Activated CD4-positive, alpha-beta T cell treated with anti-CD3 and anti-CD28 coated beads for 36 hours (primary cell): ENCODE data around the gene MS4A2. TPM values are rescaled to one million over a fixed set of nuclear protein-coding genes. Genes with fewer than 3 reads are reported as not detected.
"Not testable (repeated sequence)": the region's sequence is repeated elsewhere in the genome, so short reads cannot be mapped to it uniquely, and the experiment has no call there.

Source experiments
- ATAC-seq: fragments of 200-7000 bp; cut with Tn5 transposase; one replicate; pipeline ENCODE4 v1.10.0; 2021; ENCODE audit warnings: mild to moderate bottlenecking, moderate library complexity
- CTCF ChIA-PET: fragments of 350-600 bp; sonication (Branson Sonifier 250); formaldehyde crosslinking; loops from one replicate; lab custom pipeline; 2021; ENCODE audit warnings: antibody characterized with exemption; lab: Charles Lee
- POLR2A ChIA-PET: fragments of 350-600 bp; sonication (Branson Sonifier 250); formaldehyde crosslinking; loops from one replicate; lab custom pipeline; 2021; ENCODE audit warnings: antibody characterized with exemption, inconsistent platforms; lab: Charles Lee
- DNase-seq: peaks from one replicate; pipeline ENCODE4 v3.0.0-alpha.2; 2020
- H3K27ac Mint-ChIP-seq: one replicate; pipeline ENCODE4 v1.8.0; 2021; ENCODE audit warnings: mixed read lengths
- H3K27me3 Mint-ChIP-seq: one replicate; pipeline ENCODE4 v1.8.0; 2021; ENCODE audit warnings: mixed read lengths
- H3K36me3 Mint-ChIP-seq: one replicate; pipeline ENCODE4 v1.8.0; 2021; ENCODE audit warnings: low read depth, mixed read lengths
- H3K4me1 Mint-ChIP-seq: one replicate; pipeline ENCODE4 v1.8.0; 2021; ENCODE audit warnings: mixed read lengths
- H3K4me3 Mint-ChIP-seq: one replicate; pipeline ENCODE4 v1.8.0; 2021; ENCODE audit warnings: mild to moderate bottlenecking, moderate library complexity, mixed read lengths
- H3K9me3 Mint-ChIP-seq: one replicate; pipeline ENCODE4 v1.8.0; 2021; ENCODE audit warnings: low read depth, mixed read lengths
- intact Hi-C, 2 experiments: fragments of 100-400 bp; cut with DNase I in 1 of 2; cut with micrococcal nuclease in 1 of 2; formaldehyde crosslinking; loops; one replicate each; pipeline versions ENCODE4 v1.14.2 to v1.15.1; 2022 to 2024; cut with DNase I, micrococcal nuclease
- total RNA-seq, 2 experiments: library from RNA; stranded (reverse); gene quantifications; one replicate each; pipeline ENCODE4 v1.2.3, GENCODE V29; 2021

MS4A2 gene
- total RNA-seq, 2 experiments from 2014 or later = not detected

- H3K27ac Mint-ChIP-seq = no peak overlapping the region
- no peak for DNase-seq
- no peak for ATAC-seq
- no peak overlapping the region for H3K4me3 Mint-ChIP-seq
- H3K4me1 Mint-ChIP-seq = no peaks in the 10 kb centered on the region
- H3K9me3 Mint-ChIP-seq = no peaks in the 10 kb centered on the region
- intact Hi-C loops = no loop called here
- peaks cover 4% of the 10 kb centered on the region for H3K27me3 Mint-ChIP-seq
- CTCF ChIA-PET = interaction anchor here (1.4 kb wide), 1 partner anchor 8 kb away, joined by 3 read pairs; no protein-coding TSS in a partner anchor
- H3K36me3 Mint-ChIP-seq = no peaks in the 10 kb centered on the region
- POLR2A ChIA-PET = no interaction called here
Observed at GRCh38 chr11:60127311-60127811, 38.9 kb downstream of the MS4A2 start.

- POLR2A ChIA-PET = no interaction called here
Observed at GRCh38 chr11:60128376-60128775, 39.9 kb downstream of the MS4A2 start.

GRCh38 chr11:60128866-60129265 lies 40.4 kb downstream of the MS4A2 start:
- POLR2A ChIA-PET, H3K27ac Mint-ChIP-seq, H3K4me3 Mint-ChIP-seq, H3K27me3 Mint-ChIP-seq, H3K9me3 Mint-ChIP-seq, ATAC-seq, CTCF ChIA-PET, intact Hi-C loops, H3K4me1 Mint-ChIP-seq, H3K36me3 Mint-ChIP-seq, DNase-seq: not testable (repeated sequence)

More at GRCh38 chr11:60128376-60128775, 39.9 kb downstream of the MS4A2 start:
- Mint-ChIP-seq H3K36me3 (no peaks in the 10 kb centered on the region), H3K9me3 (no peaks in the 10 kb centered on the region), H3K4me1 (no peaks in the 10 kb centered on the region), H3K4me3 (no peak overlapping the region), H3K27ac (no peak overlapping the region), H3K27me3 (no peaks in the 10 kb centered on the region)
- CTCF ChIA-PET = interaction anchor here (1.4 kb wide), 1 partner anchor 9 kb away, joined by 3 read pairs; no protein-coding TSS in a partner anchor
- ATAC-seq = no peak
- intact Hi-C loops = no loop called here
- no peak for DNase-seq

GRCh38 chr11:60129853-60130252 lies 41.4 kb downstream of the MS4A2 start:
- no peak overlapping the region for H3K4me3 Mint-ChIP-seq
- intact Hi-C loops = loop anchor here (1.0 to 10.0 kb wide), 3 partner anchors 307 to 375 kb away; partner anchors contain the start of gene STX3 (in 2 of the 2)
- no peak for ATAC-seq
- H3K4me1 Mint-ChIP-seq = no peaks in the 10 kb centered on the region
- H3K9me3 Mint-ChIP-seq = peaks cover 2% of the 10 kb centered on the region
- H3K27me3 Mint-ChIP-seq = peaks cover 2% of the 10 kb centered on the region
- ChIA-PET CTCF (interaction anchor here (0.7 to 1.2 kb wide), 2 partner anchors 13 to 302 kb away, joined by 3 to 4 read pairs; no protein-coding TSS in a partner anchor), POLR2A (no interaction called here)
- DNase-seq = no peak
- no peak overlapping the region for H3K27ac Mint-ChIP-seq
- H3K36me3 Mint-ChIP-seq = no peaks in the 10 kb centered on the region

GRCh38 chr11:60130496-60130895 lies 42.0 kb downstream of the MS4A2 start:
- intact Hi-C loops = loop anchor here (1.0 to 10.0 kb wide), 3 partner anchors 307 to 376 kb away; partner anchors contain the start of gene STX3 (in 2 of the 2)
- H3K36me3 Mint-ChIP-seq = no peaks in the 10 kb centered on the region
- H3K9me3 Mint-ChIP-seq = peaks cover 2% of the 10 kb centered on the region
- H3K4me3 Mint-ChIP-seq = no peak overlapping the region
- DNase-seq (peak; percentile 25), ATAC-seq (peak; percentile 71)
- POLR2A ChIA-PET = no interaction called here
- CTCF ChIA-PET = interaction anchor here (1.2 kb wide), 1 partner anchor 303 kb away, joined by 4 read pairs; no protein-coding TSS in a partner anchor
- no peak overlapping the region for H3K27ac Mint-ChIP-seq
- peaks cover 2% of the 10 kb centered on the region for H3K27me3 Mint-ChIP-seq
- H3K4me1 Mint-ChIP-seq = no peaks in the 10 kb centered on the region

- H3K9me3 Mint-ChIP-seq = peaks cover 2% of the 10 kb centered on the region
- H3K4me3 Mint-ChIP-seq = no peak overlapping the region
- intact Hi-C loops = loop anchor here (2.0 to 10.0 kb wide), 2 partner anchors 377 kb away; partner anchors contain the start of gene STX3 (in 2 of the 2)
- no peak overlapping the region for H3K27ac Mint-ChIP-seq
- POLR2A ChIA-PET = no interaction called here
- no peak for DNase-seq
- no peak for ATAC-seq
- H3K36me3 Mint-ChIP-seq = no peaks in the 10 kb centered on the region
- no peaks in the 10 kb centered on the region for H3K4me1 Mint-ChIP-seq
- peaks cover 2% of the 10 kb centered on the region for H3K27me3 Mint-ChIP-seq
- CTCF ChIA-PET = no interaction called here
Observed at GRCh38 chr11:60131912-60132311, 43.4 kb downstream of the MS4A2 start.

- DNase-seq (no peak), ATAC-seq (no peak)
- no peak overlapping the region for H3K4me3 Mint-ChIP-seq
- POLR2A ChIA-PET = no interaction called here
- peaks cover 2% of the 10 kb centered on the region for H3K27me3 Mint-ChIP-seq
- H3K9me3 Mint-ChIP-seq = peaks cover 2% of the 10 kb centered on the region
- CTCF ChIA-PET = interaction anchor here (1.2 to 1.3 kb wide), 2 partner anchors 15 to 61 kb away, joined by 3 read pairs; no protein-coding TSS in a partner anchor
- intact Hi-C loops = loop anchor here in 1 of 2 experiments (10.0 kb wide), 1 partner anchor 379 kb away; the partner anchor contains the start of gene STX3
- H3K4me1 Mint-ChIP-seq = no peaks in the 10 kb centered on the region
- no peak overlapping the region for H3K27ac Mint-ChIP-seq
- H3K36me3 Mint-ChIP-seq = no peaks in the 10 kb centered on the region
Observed at GRCh38 chr11:60133917-60134316, 45.5 kb downstream of the MS4A2 start.

- peaks cover 4% of the 10 kb centered on the region for H3K27me3 Mint-ChIP-seq
- H3K4me1 Mint-ChIP-seq = peaks cover 23% of the 10 kb centered on the region
- intact Hi-C loops = loop anchor here (1.0 to 5.0 kb wide), 4 partner anchors 21 to 49 kb away; no protein-coding TSS in a partner anchor
- no peak for DNase-seq
- H3K4me3 Mint-ChIP-seq = no peak overlapping the region
- no peak overlapping the region for H3K27ac Mint-ChIP-seq
- ATAC-seq = peak; percentile 73
- POLR2A ChIA-PET = no interaction called here
- no peaks in the 10 kb centered on the region for H3K9me3 Mint-ChIP-seq
- CTCF ChIA-PET = interaction anchor here (0.7 to 1.2 kb wide), 2 partner anchors 16 to 189 kb away, joined by 3 read pairs; no protein-coding TSS in a partner anchor
- no peaks in the 10 kb centered on the region for H3K36me3 Mint-ChIP-seq
Observed at GRCh38 chr11:60143768-60144167, 55.3 kb downstream of the MS4A2 start.

GRCh38 chr11:60145677-60146076 lies 57.2 kb downstream of the MS4A2 start:
- no peak overlapping the region for H3K27ac Mint-ChIP-seq
- CTCF ChIA-PET = interaction anchor here (1.2 kb wide), 1 partner anchor 20 kb away, joined by 4 read pairs; no protein-coding TSS in a partner anchor
- no peak for DNase-seq
- POLR2A ChIA-PET = interaction anchor here (1.1 kb wide), 1 partner anchor 10 kb away, joined by 3 read pairs; no protein-coding TSS in a partner anchor
- peaks cover 23% of the 10 kb centered on the region for H3K4me1 Mint-ChIP-seq
- no peaks in the 10 kb centered on the region for H3K9me3 Mint-ChIP-seq
- intact Hi-C loops = loop anchor here in 1 of 2 experiments (2.0 to 5.0 kb wide), 3 partner anchors 19 to 162 kb away; no protein-coding TSS in a partner anchor
- H3K27me3 Mint-ChIP-seq = peaks cover 4% of the 10 kb centered on the region
- H3K4me3 Mint-ChIP-seq = no peak overlapping the region
- no peaks in the 10 kb centered on the region for H3K36me3 Mint-ChIP-seq
- ATAC-seq = peak; percentile 52

Other genes starting within 250 kb of the MS4A2 start
- gene CBLIF, start 243.2 kb upstream of the MS4A2 start, total RNA-seq = not detected
- gene TCN1, start 222.2 kb upstream of the MS4A2 start, total RNA-seq = not detected
- not detected for gene OOSP3, start 209.9 kb upstream of the MS4A2 start, total RNA-seq
- gene OOSP1, start 150.2 kb upstream of the MS4A2 start, total RNA-seq = not detected
- not detected for gene OOSP4A, start 124.6 kb upstream of the MS4A2 start, total RNA-seq
- gene OOSP4B, start 71.5 kb upstream of the MS4A2 start, total RNA-seq = not detected
- not detected for gene OOSP2, start 48.3 kb upstream of the MS4A2 start, total RNA-seq
- gene MS4A3, start 32.0 kb upstream of the MS4A2 start, total RNA-seq = not detected
- not detected for gene MS4A6A, start 94.4 kb downstream of the MS4A2 start, total RNA-seq
- gene MS4A4E, start 154.5 kb downstream of the MS4A2 start, total RNA-seq = not detected
- not detected for gene MS4A4A, start 192.0 kb downstream of the MS4A2 start, total RNA-seq
- gene MS4A6E, start 238.6 kb downstream of the MS4A2 start, total RNA-seq = not detected